Measurements from ENCODE around the gene B4GALNT1.

Gene B4GALNT1

GRCh38 chr12:57604992-57605810 is 27.8 kb downstream of the B4GALNT1 start:
- Histone ChIP-seq H3K27me3 (ENCODE audit: insufficient read depth, low read length) (no peaks in the 10 kb centered on the region), H3K4me1 (ENCODE audit: insufficient read depth, low read length) (peaks cover 20% of the 10 kb centered on the region), H3K9ac (ENCODE audit: low read depth, low read length) (peak overlapping the region; percentile 70), H3K36me3 (ENCODE audit: insufficient read depth, low read length) (peaks cover 35% of the 10 kb centered on the region), H3K4me3 (ENCODE audit: low read length) (peak overlapping the region; percentile 76), H3K27ac (ENCODE audit: low read depth, low read length) (no peak overlapping the region), H3K9me3 (ENCODE audit: insufficient read depth, low read depth, low read length) (no peaks in the 10 kb centered on the region)
- WGBS: 4% methylated on average over 25 of the region's 25 CpGs

- Histone ChIP-seq H3K9me3 (ENCODE audit: insufficient read depth, low read depth, low read length) (no peaks in the 10 kb centered on the region), H3K4me1 (ENCODE audit: insufficient read depth, low read length) (peaks cover 20% of the 10 kb centered on the region), H3K9ac (ENCODE audit: low read depth, low read length) (peak within 1 kb of the TSS; percentile 80), H3K27me3 (ENCODE audit: insufficient read depth, low read length) (no peaks in the 10 kb centered on the region), H3K36me3 (ENCODE audit: insufficient read depth, low read length) (peaks cover 41% of the 10 kb centered on the region), H3K27ac (ENCODE audit: low read depth, low read length) (peak within 1 kb of the TSS; percentile 68), H3K4me3 (ENCODE audit: low read length) (peak within 1 kb of the TSS; percentile 76)
- 0% methylated on average over 17 of the region's 36 CpGs for WGBS
These were observed 28.5 kb downstream of the B4GALNT1 start, which contains the start of gene DTX3 for GRCh38 chr12:57604454-57604991. Gene DTX3 (plus strand): TSS chr12:57604824. CDS start chr12:57606518, 1,694 bp downstream.

- H3K4me1 ChIP-seq (ENCODE audit: insufficient read depth, low read length): peaks cover 19% of the 10 kb centered on the region
- peak overlapping the region; percentile 76 for H3K4me3 ChIP-seq (ENCODE audit: low read length)
- 20% methylated on average over 4 of the region's 6 CpGs for WGBS
- peak overlapping the region; percentile 80 for H3K9ac ChIP-seq (ENCODE audit: low read depth, low read length)
- H3K27ac ChIP-seq (ENCODE audit: low read depth, low read length): peak overlapping the region; percentile 68
- H3K9me3 ChIP-seq (ENCODE audit: insufficient read depth, low read depth, low read length): no peaks in the 10 kb centered on the region
- peaks cover 45% of the 10 kb centered on the region for H3K36me3 ChIP-seq (ENCODE audit: insufficient read depth, low read length)
- H3K27me3 ChIP-seq (ENCODE audit: insufficient read depth, low read length): no peaks in the 10 kb centered on the region
These were observed 29.1 kb downstream of the B4GALNT1 start for GRCh38 chr12:57603815-57604453.

GRCh38 chr12:57603324-57603723 is 29.7 kb downstream of the B4GALNT1 start:
- peaks cover 14% of the 10 kb centered on the region for H3K4me1 ChIP-seq (ENCODE audit: insufficient read depth, low read length)
- peaks cover 46% of the 10 kb centered on the region for H3K36me3 ChIP-seq (ENCODE audit: insufficient read depth, low read length)
- no peaks in the 10 kb centered on the region for H3K27me3 ChIP-seq (ENCODE audit: insufficient read depth, low read length)
- WGBS: 68% methylated on average over 2 of the region's 2 CpGs
- no peaks in the 10 kb centered on the region for H3K9me3 ChIP-seq (ENCODE audit: insufficient read depth, low read depth, low read length)
- peak overlapping the region; percentile 25; the same call in 1 of the 2 replicates for H3K27ac ChIP-seq (ENCODE audit: low read depth, low read length)
- H3K9ac ChIP-seq (ENCODE audit: low read depth, low read length): no peak overlapping the region
- H3K4me3 ChIP-seq (ENCODE audit: low read length): peak overlapping the region; percentile 76; the same call in 1 of the 2 replicates

- no peak overlapping the region for H3K9ac ChIP-seq (ENCODE audit: low read depth, low read length)
- H3K4me1 ChIP-seq (ENCODE audit: insufficient read depth, low read length): peaks cover 14% of the 10 kb centered on the region
- no peak overlapping the region for H3K27ac ChIP-seq (ENCODE audit: low read depth, low read length)
- H3K4me3 ChIP-seq (ENCODE audit: low read length): no peak overlapping the region
- H3K27me3 ChIP-seq (ENCODE audit: insufficient read depth, low read length): no peaks in the 10 kb centered on the region
- peaks cover 40% of the 10 kb centered on the region for H3K36me3 ChIP-seq (ENCODE audit: insufficient read depth, low read length)
- no peaks in the 10 kb centered on the region for H3K9me3 ChIP-seq (ENCODE audit: insufficient read depth, low read depth, low read length)
These were observed 30.5 kb downstream of the B4GALNT1 start for GRCh38 chr12:57602544-57602943.

GRCh38 chr12:57600395-57600794 is 32.6 kb downstream of the B4GALNT1 start:
- H3K4me3 ChIP-seq (ENCODE audit: low read length): no peak overlapping the region
- peaks cover 55% of the 10 kb centered on the region for H3K36me3 ChIP-seq (ENCODE audit: insufficient read depth, low read length)
- peaks cover 9% of the 10 kb centered on the region for H3K4me1 ChIP-seq (ENCODE audit: insufficient read depth, low read length)
- H3K27me3 ChIP-seq (ENCODE audit: insufficient read depth, low read length): no peaks in the 10 kb centered on the region
- 100% methylated on average over 1 of the region's 2 CpGs for WGBS
- no peak overlapping the region for H3K9ac ChIP-seq (ENCODE audit: low read depth, low read length)
- no peak overlapping the region for H3K27ac ChIP-seq (ENCODE audit: low read depth, low read length)
- no peaks in the 10 kb centered on the region for H3K9me3 ChIP-seq (ENCODE audit: insufficient read depth, low read depth, low read length)

GRCh38 chr12:57593187-57593586 is 39.8 kb downstream of the B4GALNT1 start:
- 95% methylated on average over 4 of the region's 4 CpGs for WGBS
- Histone ChIP-seq H3K9ac (ENCODE audit: low read depth, low read length) (no peak overlapping the region), H3K27me3 (ENCODE audit: insufficient read depth, low read length) (peaks cover 2% of the 10 kb centered on the region), H3K36me3 (ENCODE audit: insufficient read depth, low read length) (peaks cover 25% of the 10 kb centered on the region), H3K4me1 (ENCODE audit: insufficient read depth, low read length) (peaks cover 11% of the 10 kb centered on the region; the same call in 1 of the 2 replicates), H3K9me3 (ENCODE audit: insufficient read depth, low read depth, low read length) (no peaks in the 10 kb centered on the region), H3K27ac (ENCODE audit: low read depth, low read length) (no peak overlapping the region), H3K4me3 (ENCODE audit: low read length) (no peak overlapping the region)

- Histone ChIP-seq H3K36me3 (ENCODE audit: insufficient read depth, low read length) (peaks cover 25% of the 10 kb centered on the region), H3K27me3 (ENCODE audit: insufficient read depth, low read length) (peaks cover 6% of the 10 kb centered on the region), H3K4me1 (ENCODE audit: insufficient read depth, low read length) (peaks cover 11% of the 10 kb centered on the region; the same call in 1 of the 2 replicates), H3K4me3 (ENCODE audit: low read length) (peak overlapping the region; percentile 87), H3K27ac (ENCODE audit: low read depth, low read length) (no peak overlapping the region), H3K9ac (ENCODE audit: low read depth, low read length) (no peak overlapping the region), H3K9me3 (ENCODE audit: insufficient read depth, low read depth, low read length) (no peaks in the 10 kb centered on the region)
- WGBS: 77% methylated on average over 2 of the region's 2 CpGs
These were observed 40.3 kb downstream of the B4GALNT1 start for GRCh38 chr12:57592551-57593165.

GRCh38 chr12:57591782-57592325 is 41.1 kb downstream of the B4GALNT1 start:
- 34% methylated on average over 10 of the region's 10 CpGs for WGBS
- Histone ChIP-seq H3K9ac (ENCODE audit: low read depth, low read length) (peak overlapping the region; percentile 70), H3K4me3 (ENCODE audit: low read length) (peak overlapping the region; percentile 87), H3K27ac (ENCODE audit: low read depth, low read length) (no peak overlapping the region), H3K9me3 (ENCODE audit: insufficient read depth, low read depth, low read length) (no peaks in the 10 kb centered on the region), H3K27me3 (ENCODE audit: insufficient read depth, low read length) (peaks cover 9% of the 10 kb centered on the region), H3K4me1 (ENCODE audit: insufficient read depth, low read length) (peaks cover 11% of the 10 kb centered on the region; the same call in 1 of the 2 replicates), H3K36me3 (ENCODE audit: insufficient read depth, low read length) (peaks cover 18% of the 10 kb centered on the region)

GRCh38 chr12:57590864-57591781 is 41.9 kb downstream of the B4GALNT1 start, which contains the start of gene PIP4K2C:
Gene PIP4K2C (plus strand): TSS chr12:57591192. CDS start chr12:57591290, 98 bp downstream.
- under 1% methylated on average over 69 of the region's 69 CpGs for WGBS
- no peaks in the 10 kb centered on the region for H3K9me3 ChIP-seq (ENCODE audit: insufficient read depth, low read depth, low read length)
- peaks cover 13% of the 10 kb centered on the region for H3K36me3 ChIP-seq (ENCODE audit: insufficient read depth, low read length)
- H3K4me1 ChIP-seq (ENCODE audit: insufficient read depth, low read length): peaks cover 11% of the 10 kb centered on the region; the same call in 1 of the 2 replicates
- H3K27me3 ChIP-seq (ENCODE audit: insufficient read depth, low read length): peaks cover 9% of the 10 kb centered on the region
- peak within 1 kb of the TSS; percentile 74 for H3K9ac ChIP-seq (ENCODE audit: low read depth, low read length)
- H3K4me3 ChIP-seq (ENCODE audit: low read length): peak within 1 kb of the TSS; percentile 87
- peak within 1 kb of the TSS; percentile 92 for H3K27ac ChIP-seq (ENCODE audit: low read depth, low read length)

Data from HUES64 (cell line).